ENCODE data around the gene KRTAP4-7.
"Not testable (repeated sequence)": the region's sequence is repeated elsewhere in the genome, so short reads cannot be mapped to it uniquely, and the experiment has no call there.

KRTAP4-7 gene

GRCh38 chr17:41084100-41084856, at the start of gene KRTAP4-7:
Gene KRTAP4-7 (plus strand): TSS chr17:41084150. CDS start chr17:41084207, 57 bp downstream.
- DNase-seq, result not testable (repeated sequence)

GRCh38 chr17:41034346-41034935, 49.5 kb upstream of the KRTAP4-7 start, which contains the start of gene KRTAP1-3:
Gene KRTAP1-3 (minus strand): TSS chr17:41034874. CDS start chr17:41034821, 53 bp downstream.
- DNase-seq, result not testable (repeated sequence)

- DNase-seq, result no peak
Observed at GRCh38 chr17:41037853-41038350, 46.0 kb upstream of the KRTAP4-7 start.

- DNase-seq, result not testable (repeated sequence)
Observed at GRCh38 chr17:41040783-41041571, 43.0 kb upstream of the KRTAP4-7 start, which contains the start of gene KRTAP1-1. Gene KRTAP1-1 (minus strand): TSS chr17:41041450. CDS start chr17:41041397, 53 bp downstream.

- no peak for DNase-seq
Observed at GRCh38 chr17:41042953-41043352, 41.0 kb upstream of the KRTAP4-7 start.

GRCh38 chr17:41046735-41047465, 37.0 kb upstream of the KRTAP4-7 start, which contains the start of gene KRTAP2-1:
Gene KRTAP2-1 (minus strand): TSS chr17:41047316. CDS start chr17:41047267, 49 bp downstream.
- DNase-seq, result not testable (repeated sequence)

GRCh38 chr17:41048441-41048840, 35.5 kb upstream of the KRTAP4-7 start:
- DNase-seq, result no peak

GRCh38 chr17:41049110-41049509, 34.8 kb upstream of the KRTAP4-7 start:
- DNase-seq, result no peak

- no peak for DNase-seq
Observed at GRCh38 chr17:41052566-41052965, 31.4 kb upstream of the KRTAP4-7 start.

- DNase-seq, result no peak
Observed at GRCh38 chr17:41054025-41054424, 29.9 kb upstream of the KRTAP4-7 start.

GRCh38 chr17:41054556-41054955, 29.4 kb upstream of the KRTAP4-7 start:
- DNase-seq, result not testable (repeated sequence)

GRCh38 chr17:41055130-41055529, 28.8 kb upstream of the KRTAP4-7 start, which contains the start of gene KRTAP2-2:
Gene KRTAP2-2 (minus strand): TSS chr17:41055230. CDS start chr17:41055211, 19 bp downstream.
- not testable (repeated sequence) for DNase-seq

GRCh38 chr17:41057547-41057946, 26.4 kb upstream of the KRTAP4-7 start:
- no peak for DNase-seq

- no peak for DNase-seq
Observed at GRCh38 chr17:41058741-41059140, 25.2 kb upstream of the KRTAP4-7 start.

- DNase-seq, result peak; percentile 80
Observed at GRCh38 chr17:41059276-41060051, 24.5 kb upstream of the KRTAP4-7 start.

- peak; percentile 84 for DNase-seq
Observed at GRCh38 chr17:41060052-41060604, 23.8 kb upstream of the KRTAP4-7 start, which contains the start of gene KRTAP2-3. Gene KRTAP2-3 (minus strand): TSS chr17:41060114. CDS start chr17:41060050, 64 bp downstream.

- peak; percentile 91 for DNase-seq
Observed at GRCh38 chr17:41061964-41062363, 22.0 kb upstream of the KRTAP4-7 start.

- DNase-seq, result no peak
Observed at GRCh38 chr17:41063449-41063848, 20.5 kb upstream of the KRTAP4-7 start.

GRCh38 chr17:41064301-41064700, 19.6 kb upstream of the KRTAP4-7 start:
- no peak for DNase-seq

GRCh38 chr17:41065016-41065689, 18.8 kb upstream of the KRTAP4-7 start:
- not testable (repeated sequence) for DNase-seq
